Measurements from ENCODE around the gene FAM151A.
"Not testable (repeated sequence)": the region's sequence is repeated elsewhere in the genome, so short reads cannot be mapped to it uniquely, and the experiment has no call there.

The FAM151A gene

GRCh38 chr1:54640361-54640760, 17.0 kb upstream of the FAM151A start:
- TF ChIP-seq CTCF (IDR thresholded peaks at IDR 0.05; ENCODE audit: extremely low read depth, insufficient read depth, missing control alignments), result no peak
- in situ Hi-C loops (cut with MboI; ENCODE audit: low pct_unique_long_range_greater_than_20kb, low sequenced_read_pairs, unreplicated experiment), result no loop called here
- no peak for DNase-seq (ENCODE audit: low spot score)

- in situ Hi-C loops (cut with MboI; ENCODE audit: low pct_unique_long_range_greater_than_20kb, low sequenced_read_pairs, unreplicated experiment); DNase-seq (ENCODE audit: low spot score): not testable (repeated sequence)
These were observed 13.4 kb upstream of the FAM151A start for GRCh38 chr1:54636461-54637446.

GRCh38 chr1:54635804-54636203, 12.5 kb upstream of the FAM151A start:
- DNase-seq (ENCODE audit: low spot score); in situ Hi-C loops (cut with MboI; ENCODE audit: low pct_unique_long_range_greater_than_20kb, low sequenced_read_pairs, unreplicated experiment): not testable (repeated sequence)

GRCh38 chr1:54627196-54627595, 3.9 kb upstream of the FAM151A start:
- in situ Hi-C loops (cut with MboI; ENCODE audit: low pct_unique_long_range_greater_than_20kb, low sequenced_read_pairs, unreplicated experiment), result no loop called here
- DNase-seq (ENCODE audit: low spot score), result no peak
- TF ChIP-seq CTCF (IDR thresholded peaks at IDR 0.05; ENCODE audit: extremely low read depth, insufficient read depth, missing control alignments), result no peak

- in situ Hi-C loops (cut with MboI; ENCODE audit: low pct_unique_long_range_greater_than_20kb, low sequenced_read_pairs, unreplicated experiment), result no loop called here
- TF ChIP-seq CTCF (IDR thresholded peaks at IDR 0.05; ENCODE audit: extremely low read depth, insufficient read depth, missing control alignments), result no peak
- no peak for DNase-seq (ENCODE audit: low spot score)
These were observed 1.4 kb upstream of the FAM151A start for GRCh38 chr1:54624466-54625464.

- no peak for TF ChIP-seq CTCF (IDR thresholded peaks at IDR 0.05; ENCODE audit: extremely low read depth, insufficient read depth, missing control alignments)
- in situ Hi-C loops (cut with MboI; ENCODE audit: low pct_unique_long_range_greater_than_20kb, low sequenced_read_pairs, unreplicated experiment), result no loop called here
- DNase-seq (ENCODE audit: low spot score), result no peak
These were observed 3.6 kb downstream of the FAM151A start for GRCh38 chr1:54619749-54620148.

- no peak for TF ChIP-seq CTCF (IDR thresholded peaks at IDR 0.05; ENCODE audit: extremely low read depth, insufficient read depth, missing control alignments)
- in situ Hi-C loops (cut with MboI; ENCODE audit: low pct_unique_long_range_greater_than_20kb, low sequenced_read_pairs, unreplicated experiment), result no loop called here
- no peak for DNase-seq (ENCODE audit: low spot score)
These were observed 7.6 kb downstream of the FAM151A start for GRCh38 chr1:54615531-54616279.

Data from GM13977 (cell line).